Measurements from ENCODE around the gene RASEF. TPM values are rescaled to one million over a fixed set of nuclear protein-coding genes. Genes with fewer than 3 reads are reported as not detected.

The RASEF gene
- total RNA-seq, 4 donors from 2014 or later, result 9.9 to 73.6 (median 29.4) TPM

GRCh38 chr9:83071626-83072025, 8.7 kb upstream of the RASEF start:
- H3K36me3 ChIP-seq, result peaks cover 0 to 4% (median 0%) of the 10 kb centered on the region in 3 donors
- no peak overlapping the region for H3K4me3 ChIP-seq

GRCh38 chr9:83070261-83070660, 7.3 kb upstream of the RASEF start:
- H3K9me3 ChIP-seq, result no peaks in the 10 kb centered on the region
- no peaks in the 10 kb centered on the region for H3K4me1 ChIP-seq
- H3K27me3 ChIP-seq, result no peaks in the 10 kb centered on the region
- H3K36me3 ChIP-seq, result peaks cover 0 to 4% (median 0%) of the 10 kb centered on the region in 3 donors
- TF ChIP-seq POLR2A (IDR thresholded peaks at IDR 0.05), result no peak
- DNase-seq, result no peak
- no peak overlapping the region for H3K4me3 ChIP-seq
- H3K27ac ChIP-seq, result no peak overlapping the region

More at GRCh38 chr9:83071626-83072025, 8.7 kb upstream of the RASEF start:
- Histone ChIP-seq H3K27me3 (no peaks in the 10 kb centered on the region), H3K27ac (no peak overlapping the region), H3K4me1 (no peaks in the 10 kb centered on the region), H3K9me3 (no peaks in the 10 kb centered on the region)
- no peak for DNase-seq
- no peak for TF ChIP-seq POLR2A (IDR thresholded peaks at IDR 0.05)

- TF ChIP-seq POLR2A (IDR thresholded peaks at IDR 0.05), result no peak
- TF ChIP-seq, protein P1, sequence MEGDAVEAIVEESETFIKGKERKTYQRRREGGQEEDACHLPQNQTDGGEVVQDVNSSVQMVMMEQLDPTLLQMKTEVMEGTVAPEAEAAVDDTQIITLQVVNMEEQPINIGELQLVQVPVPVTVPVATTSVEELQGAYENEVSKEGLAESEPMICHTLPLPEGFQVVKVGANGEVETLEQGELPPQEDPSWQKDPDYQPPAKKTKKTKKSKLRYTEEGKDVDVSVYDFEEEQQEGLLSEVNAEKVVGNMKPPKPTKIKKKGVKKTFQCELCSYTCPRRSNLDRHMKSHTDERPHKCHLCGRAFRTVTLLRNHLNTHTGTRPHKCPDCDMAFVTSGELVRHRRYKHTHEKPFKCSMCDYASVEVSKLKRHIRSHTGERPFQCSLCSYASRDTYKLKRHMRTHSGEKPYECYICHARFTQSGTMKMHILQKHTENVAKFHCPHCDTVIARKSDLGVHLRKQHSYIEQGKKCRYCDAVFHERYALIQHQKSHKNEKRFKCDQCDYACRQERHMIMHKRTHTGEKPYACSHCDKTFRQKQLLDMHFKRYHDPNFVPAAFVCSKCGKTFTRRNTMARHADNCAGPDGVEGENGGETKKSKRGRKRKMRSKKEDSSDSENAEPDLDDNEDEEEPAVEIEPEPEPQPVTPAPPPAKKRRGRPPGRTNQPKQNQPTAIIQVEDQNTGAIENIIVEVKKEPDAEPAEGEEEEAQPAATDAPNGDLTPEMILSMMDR (IDR thresholded peaks at IDR 0.05), result no peak
- DNase-seq, result no peak
- H3K4me1 ChIP-seq, result no peaks in the 10 kb centered on the region
These were observed 6.7 kb upstream of the RASEF start for GRCh38 chr9:83069651-83070050.

DNA sequence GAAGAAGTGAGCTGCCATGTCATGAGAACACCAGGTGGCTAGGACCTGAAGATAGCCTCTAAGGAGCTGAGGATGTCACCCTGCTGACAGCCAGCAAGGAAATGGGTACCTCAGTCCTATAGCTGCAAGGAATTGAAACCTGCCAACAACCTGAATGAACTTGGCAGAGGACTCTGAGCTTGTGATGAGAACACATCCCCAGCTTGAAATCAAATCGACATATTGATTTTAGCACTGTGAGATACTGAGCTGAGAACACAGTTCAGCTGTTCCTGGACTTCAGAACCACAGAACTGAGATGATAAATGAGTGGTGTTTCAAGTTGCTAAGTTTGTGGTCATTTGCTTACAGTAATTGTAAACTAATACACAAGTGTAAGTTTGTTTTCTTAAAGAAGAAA, 5.5 kb upstream of the RASEF start:
- no peaks in the 10 kb centered on the region for H3K9me3 ChIP-seq
- TF ChIP-seq POLR2A (IDR thresholded peaks at IDR 0.05), result no peak
- TF ChIP-seq, protein P1 (IDR thresholded peaks at IDR 0.05), result no peak
- H3K27ac ChIP-seq, result no peak overlapping the region
- peaks cover 0 to 2% (median 0%) of the 10 kb centered on the region in 4 donors for H3K4me1 ChIP-seq
- no peak for DNase-seq
- peaks cover 0 to 4% (median 0%) of the 10 kb centered on the region in 3 donors for H3K36me3 ChIP-seq
- no peaks in the 10 kb centered on the region for H3K27me3 ChIP-seq
- no peak overlapping the region for H3K4me3 ChIP-seq

More at GRCh38 chr9:83069651-83070050, 6.7 kb upstream of the RASEF start:
- H3K27me3 ChIP-seq, result no peaks in the 10 kb centered on the region
- no peak overlapping the region for H3K4me3 ChIP-seq
- H3K27ac ChIP-seq, result no peak overlapping the region
- peaks cover 0 to 4% (median 0%) of the 10 kb centered on the region in 3 donors for H3K36me3 ChIP-seq
- no peaks in the 10 kb centered on the region for H3K9me3 ChIP-seq

DNA sequence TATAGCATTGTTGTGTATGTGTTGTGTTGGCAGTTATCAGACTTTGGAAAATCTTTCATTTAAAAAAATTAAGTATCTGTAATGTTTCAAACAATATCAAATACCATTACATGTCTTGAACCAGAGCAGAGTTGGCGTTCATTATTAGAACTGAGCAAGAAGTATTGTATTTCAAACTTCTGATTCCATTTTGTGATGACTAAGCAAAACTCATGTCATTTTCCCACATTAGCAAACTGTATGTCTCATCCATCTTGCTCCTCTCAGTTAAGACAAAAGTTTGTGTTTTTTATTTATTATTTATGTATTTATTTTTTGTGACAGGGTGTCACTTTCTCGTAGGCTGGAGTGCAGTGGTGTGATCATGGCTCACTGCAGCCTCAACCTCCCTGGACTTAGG, 4.6 kb upstream of the RASEF start:
- H3K36me3 ChIP-seq, result peaks cover 0 to 4% (median 0%) of the 10 kb centered on the region in 3 donors
- peaks cover 0 to 4% (median 0%) of the 10 kb centered on the region in 4 donors for H3K9me3 ChIP-seq
- H3K27ac ChIP-seq, result no peak overlapping the region
- no peak overlapping the region for H3K4me3 ChIP-seq
- no peaks in the 10 kb centered on the region for H3K27me3 ChIP-seq
- H3K4me1 ChIP-seq, result peaks cover 0 to 9% (median 0%) of the 10 kb centered on the region in 4 donors
- TF ChIP-seq POLR2A (IDR thresholded peaks at IDR 0.05), result no peak
- TF ChIP-seq, protein P1 (IDR thresholded peaks at IDR 0.05), result no peak
- no peak for DNase-seq

GRCh38 chr9:83066771-83067170, 3.8 kb upstream of the RASEF start:
- peaks cover 0 to 4% (median 0%) of the 10 kb centered on the region in 3 donors for H3K36me3 ChIP-seq
- TF ChIP-seq POLR2A (IDR thresholded peaks at IDR 0.05), result no peak
- TF ChIP-seq, protein P1 (IDR thresholded peaks at IDR 0.05), result no peak
- no peaks in the 10 kb centered on the region for H3K27me3 ChIP-seq

GRCh38 chr9:83065233-83065632, 2.3 kb upstream of the RASEF start:
- peaks cover 0 to 4% (median 0%) of the 10 kb centered on the region in 4 donors for H3K9me3 ChIP-seq
- no peaks in the 10 kb centered on the region for H3K36me3 ChIP-seq
- H3K4me1 ChIP-seq, result peaks cover 0 to 9% (median 0%) of the 10 kb centered on the region in 4 donors
- DNase-seq, result no peak
- H3K4me3 ChIP-seq, result no peak overlapping the region
- H3K27ac ChIP-seq, result no peak overlapping the region
- no peaks in the 10 kb centered on the region for H3K27me3 ChIP-seq
- TF ChIP-seq, protein P1 (IDR thresholded peaks at IDR 0.05), result no peak
- no peak for TF ChIP-seq POLR2A (IDR thresholded peaks at IDR 0.05)

More at GRCh38 chr9:83066771-83067170, 3.8 kb upstream of the RASEF start:
- H3K4me1 ChIP-seq, result peaks cover 0 to 9% (median 0%) of the 10 kb centered on the region in 4 donors
- DNase-seq, result no peak
- peaks cover 0 to 4% (median 0%) of the 10 kb centered on the region in 4 donors for H3K9me3 ChIP-seq
- no peak overlapping the region for H3K4me3 ChIP-seq
- H3K27ac ChIP-seq, result no peak overlapping the region

Measured in Peyer's patch (tissue), 4 donors.